ENCODE measurements around the gene GALNT17. TPM values are rescaled to one million over a fixed set of nuclear protein-coding genes. Genes with fewer than 3 reads are reported as not detected.

Gene GALNT17
- total RNA-seq, 1 experiment from 2014 or later, result not detected

- no peak for DNase-seq (ENCODE audit: low spot score)
Observed at GRCh38 chr7:71506822-71507221, 374.9 kb downstream of the GALNT17 start.

GRCh38 chr7:71507680-71508602 lies 376.0 kb downstream of the GALNT17 start:
- no peak for DNase-seq (ENCODE audit: low spot score)

- DNase-seq (ENCODE audit: low spot score), result no peak
Observed at GRCh38 chr7:71509381-71509780, 377.4 kb downstream of the GALNT17 start.

- no peak for DNase-seq (ENCODE audit: low spot score)
Observed at GRCh38 chr7:71511361-71511807, 379.4 kb downstream of the GALNT17 start.

- no peak for DNase-seq (ENCODE audit: low spot score)
Observed at GRCh38 chr7:71517940-71518699, 386.2 kb downstream of the GALNT17 start.

GRCh38 chr7:71518880-71519279 lies 386.9 kb downstream of the GALNT17 start:
- no peak for DNase-seq (ENCODE audit: low spot score)

- DNase-seq (ENCODE audit: low spot score), result no peak
Observed at GRCh38 chr7:71521506-71521905, 389.6 kb downstream of the GALNT17 start.

GRCh38 chr7:71526106-71526505 lies 394.2 kb downstream of the GALNT17 start:
- no peak for DNase-seq (ENCODE audit: low spot score)

GRCh38 chr7:71527213-71527612 lies 395.3 kb downstream of the GALNT17 start:
- no peak for DNase-seq (ENCODE audit: low spot score)

GRCh38 chr7:71535616-71536015 lies 403.7 kb downstream of the GALNT17 start:
- DNase-seq (ENCODE audit: low spot score), result no peak

GRCh38 chr7:71538210-71538609 lies 406.3 kb downstream of the GALNT17 start:
- no peak for DNase-seq (ENCODE audit: low spot score)

- no peak for DNase-seq (ENCODE audit: low spot score)
Observed at GRCh38 chr7:71539615-71540014, 407.7 kb downstream of the GALNT17 start.

- no peak for DNase-seq (ENCODE audit: low spot score)
Observed at GRCh38 chr7:71541707-71542353, 409.9 kb downstream of the GALNT17 start.

- no peak for DNase-seq (ENCODE audit: low spot score)
Observed at GRCh38 chr7:71543396-71543795, 411.5 kb downstream of the GALNT17 start.

GRCh38 chr7:71544816-71545215 lies 412.9 kb downstream of the GALNT17 start:
- DNase-seq (ENCODE audit: low spot score), result no peak

GRCh38 chr7:71547426-71547825 lies 415.5 kb downstream of the GALNT17 start:
- no peak for DNase-seq (ENCODE audit: low spot score)

- DNase-seq (ENCODE audit: low spot score), result no peak
Observed at GRCh38 chr7:71548746-71549145, 416.8 kb downstream of the GALNT17 start.

GRCh38 chr7:71553306-71553705 lies 421.4 kb downstream of the GALNT17 start:
- no peak for DNase-seq (ENCODE audit: low spot score)

- no peak for DNase-seq (ENCODE audit: low spot score)
Observed at GRCh38 chr7:71555758-71556157, 423.8 kb downstream of the GALNT17 start.

GRCh38 chr7:71558806-71559613 lies 427.1 kb downstream of the GALNT17 start:
- DNase-seq (ENCODE audit: low spot score), result no peak

- no peak for DNase-seq (ENCODE audit: low spot score)
Observed at GRCh38 chr7:71560354-71560995, 428.5 kb downstream of the GALNT17 start.
